DOHH2 (cell line): ENCODE results near the gene RSBN1.

ENCODE experiments used
- H3F3A ChIP-seq: fragments of 200-600 bp; sonication (generic), shearing (Covaris generic); 2 replicates; pipeline ENCODE4 v1.6.0; 2016; ENCODE audit warnings: antibody characterized with exemption, mild to moderate bottlenecking; ENCODE audit not compliant: control insufficient read depth, insufficient read depth
- H3K27ac ChIP-seq: fragments of 200-600 bp; sonication (generic); 2 replicates; pipeline ENCODE4 v1.5.1; 2014; ENCODE audit warnings: low read depth, mild to moderate bottlenecking, low read length, moderate library complexity
- H3K27me3 ChIP-seq: fragments of 200-600 bp; sonication (generic); 2 replicates; pipeline ENCODE4 v1.6.1; 2014; ENCODE audit warnings: mild to moderate bottlenecking, low read length, mixed read lengths; ENCODE audit not compliant: control insufficient read depth
- H3K36me3 ChIP-seq: fragments of 200-600 bp; sonication (generic); 2 replicates; pipeline ENCODE4 v1.6.1; 2014; ENCODE audit warnings: mild to moderate bottlenecking, low read length, moderate library complexity, mixed read lengths; ENCODE audit not compliant: control insufficient read depth
- H3K4me1 ChIP-seq: fragments of 200-600 bp; sonication (generic); 2 replicates; pipeline ENCODE4 v1.6.1; 2014; ENCODE audit warnings: mild to moderate bottlenecking, low read length, mixed read lengths; ENCODE audit not compliant: control insufficient read depth
- H3K4me2 ChIP-seq: fragments of 200-600 bp; sonication (generic); 2 replicates; pipeline ENCODE4 v1.6.0; 2014; ENCODE audit warnings: mild to moderate bottlenecking, low read length, moderate library complexity
- H3K4me3 ChIP-seq: fragments of 200-600 bp; sonication (generic); 2 replicates; pipeline ENCODE4 v1.5.1; 2014; ENCODE audit warnings: mild to moderate bottlenecking, low read length, mixed read lengths
- H3K79me2 ChIP-seq: fragments of 200-600 bp; sonication (generic); 2 replicates; pipeline ENCODE4 v1.6.1; 2014; ENCODE audit warnings: mild to moderate bottlenecking, low read length, mixed read lengths; ENCODE audit not compliant: control insufficient read depth
- H3K9me2 ChIP-seq: fragments of 200-600 bp; sonication (generic); replicated peaks from 2 replicates; pipeline ENCODE4 v1.6.1; 2014; ENCODE audit warnings: mild to moderate bottlenecking, low read length, mixed read lengths; ENCODE audit not compliant: control insufficient read depth
- H3K9me3 ChIP-seq: fragments of 200-600 bp; sonication (generic); 2 replicates; pipeline ENCODE4 v1.6.1; 2014; ENCODE audit warnings: antibody characterized with exemption, low read length, mixed read lengths; ENCODE audit not compliant: control insufficient read depth, insufficient read depth
- H4K20me1 ChIP-seq: fragments of 200-600 bp; sonication (generic); 2 replicates; pipeline ENCODE4 v1.6.0; 2014; ENCODE audit warnings: low read depth, mild to moderate bottlenecking, antibody characterized with exemption, low read length, moderate library complexity; ENCODE audit not compliant: control insufficient read depth, insufficient read depth
- CTCF ChIP-seq: fragments of 200-600 bp; sonication (generic); IDR thresholded peaks from one replicate; pipeline ENCODE4 v1.5.1; 2014; ENCODE audit warnings: antibody characterized with exemption, mild to moderate bottlenecking, low read depth, low read length; ENCODE audit not compliant: poor library complexity, severe bottlenecking
- EZH2phosphoT487 ChIP-seq: fragments of 200-600 bp; sonication (generic); IDR thresholded peaks from 2 replicates; pipeline ENCODE4 v1.6.1; 2017; ENCODE audit warnings: borderline replicate concordance, mild to moderate bottlenecking, antibody characterized with exemption, low read length, moderate library complexity, mixed read lengths

Gene RSBN1

GRCh38 chr1:113751516-113751915 is 60.8 kb downstream of the RSBN1 start:
- Histone ChIP-seq H3K79me2 (peaks cover 1% of the 10 kb centered on the region; the same call in 1 of the 2 replicates), H3K4me3 (no peak overlapping the region), H3K9me3 (no peaks in the 10 kb centered on the region), H3F3A (0 out of 2 replicates have a peak, but pooled peaks cover 3% of the 10 kb centered on the region), H3K36me3 (peaks cover 18% of the 10 kb centered on the region), H3K4me2 (no peak overlapping the region), H3K4me1 (no peaks in the 10 kb centered on the region), H3K27me3 (no peaks in the 10 kb centered on the region), H3K9me2 (no peaks in the 10 kb centered on the region), H3K27ac (no peak overlapping the region), H4K20me1 (no peaks in the 10 kb centered on the region)
- TF ChIP-seq EZH2phosphoT487 = no peak
- TF ChIP-seq CTCF = no peak

- no peak overlapping the region for H3K4me2 ChIP-seq
- no peaks in the 10 kb centered on the region for H3F3A ChIP-seq
- no peaks in the 10 kb centered on the region for H3K9me2 ChIP-seq
- no peak overlapping the region for H3K27ac ChIP-seq
- TF ChIP-seq CTCF (no peak), EZH2phosphoT487 (no peak)
- no peak overlapping the region for H3K4me3 ChIP-seq
- H3K36me3 ChIP-seq = peaks cover 14% of the 10 kb centered on the region
- no peaks in the 10 kb centered on the region for H3K9me3 ChIP-seq
- no peaks in the 10 kb centered on the region; the same call in 1 of the 2 replicates for H3K79me2 ChIP-seq
- no peaks in the 10 kb centered on the region for H4K20me1 ChIP-seq
- H3K4me1 ChIP-seq = no peaks in the 10 kb centered on the region
- no peaks in the 10 kb centered on the region for H3K27me3 ChIP-seq
These were observed 61.2 kb downstream of the RSBN1 start for GRCh38 chr1:113751114-113751513.

GRCh38 chr1:113749402-113749801 is 62.9 kb downstream of the RSBN1 start:
- Histone ChIP-seq H3K4me3 (no peak overlapping the region), H3K79me2 (no peaks in the 10 kb centered on the region), H4K20me1 (no peaks in the 10 kb centered on the region), H3K4me2 (no peak overlapping the region), H3K9me3 (no peaks in the 10 kb centered on the region), H3F3A (no peaks in the 10 kb centered on the region), H3K36me3 (peaks cover 9% of the 10 kb centered on the region), H3K27me3 (no peaks in the 10 kb centered on the region), H3K9me2 (no peaks in the 10 kb centered on the region), H3K4me1 (no peaks in the 10 kb centered on the region), H3K27ac (no peak overlapping the region)
- TF ChIP-seq CTCF = no peak
- no peak for TF ChIP-seq EZH2phosphoT487
